Epithelial cell of esophagus (primary cell): Measurements from ENCODE around the gene CAPRIN1.

ENCODE experiments used
- DNase-seq: peaks from one replicate; pipeline ENCODE4 v3.0.0; 2010; ENCODE audit warnings: low read depth
- H3K4me3 ChIP-seq: 2 replicates; pipeline ENCODE4 v1.5.1; 2011; ENCODE audit warnings: mild to moderate bottlenecking, low read length, control low read depth
- TF ChIP-seq, protein P1 (sequence below): IDR thresholded peaks from 2 replicates; pipeline ENCODE4 v1.5.1; 2011; ENCODE audit warnings: low read depth, mild to moderate bottlenecking, low read length, control low read depth, inconsistent platforms; ENCODE audit not compliant: insufficient read depth; ENCODE audit errors: missing control alignments

Gene CAPRIN1

GRCh38 chr11:34145073-34145472, 93.5 kb downstream of the CAPRIN1 start:
- no peak overlapping the region for H3K4me3 ChIP-seq
- no peak for DNase-seq
- TF ChIP-seq, protein P1, sequence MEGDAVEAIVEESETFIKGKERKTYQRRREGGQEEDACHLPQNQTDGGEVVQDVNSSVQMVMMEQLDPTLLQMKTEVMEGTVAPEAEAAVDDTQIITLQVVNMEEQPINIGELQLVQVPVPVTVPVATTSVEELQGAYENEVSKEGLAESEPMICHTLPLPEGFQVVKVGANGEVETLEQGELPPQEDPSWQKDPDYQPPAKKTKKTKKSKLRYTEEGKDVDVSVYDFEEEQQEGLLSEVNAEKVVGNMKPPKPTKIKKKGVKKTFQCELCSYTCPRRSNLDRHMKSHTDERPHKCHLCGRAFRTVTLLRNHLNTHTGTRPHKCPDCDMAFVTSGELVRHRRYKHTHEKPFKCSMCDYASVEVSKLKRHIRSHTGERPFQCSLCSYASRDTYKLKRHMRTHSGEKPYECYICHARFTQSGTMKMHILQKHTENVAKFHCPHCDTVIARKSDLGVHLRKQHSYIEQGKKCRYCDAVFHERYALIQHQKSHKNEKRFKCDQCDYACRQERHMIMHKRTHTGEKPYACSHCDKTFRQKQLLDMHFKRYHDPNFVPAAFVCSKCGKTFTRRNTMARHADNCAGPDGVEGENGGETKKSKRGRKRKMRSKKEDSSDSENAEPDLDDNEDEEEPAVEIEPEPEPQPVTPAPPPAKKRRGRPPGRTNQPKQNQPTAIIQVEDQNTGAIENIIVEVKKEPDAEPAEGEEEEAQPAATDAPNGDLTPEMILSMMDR = no peak

- no peak overlapping the region for H3K4me3 ChIP-seq
- no peak for DNase-seq
- TF ChIP-seq, protein P1 = no peak
Measured at GRCh38 chr11:34145847-34146381, 94.4 kb downstream of the CAPRIN1 start.

GRCh38 chr11:34146411-34146810, 94.9 kb downstream of the CAPRIN1 start:
- TF ChIP-seq, protein P1 = no peak
- no peak for DNase-seq
- H3K4me3 ChIP-seq = no peak overlapping the region

- TF ChIP-seq, protein P1 = no peak
Measured at GRCh38 chr11:34146866-34147265, 95.3 kb downstream of the CAPRIN1 start.

GRCh38 chr11:34147581-34147980, 96.0 kb downstream of the CAPRIN1 start:
- H3K4me3 ChIP-seq = no peak overlapping the region
- TF ChIP-seq, protein P1 = no peak

More at GRCh38 chr11:34146866-34147265, 95.3 kb downstream of the CAPRIN1 start:
- no peak for DNase-seq
- no peak overlapping the region for H3K4me3 ChIP-seq

GRCh38 chr11:34148504-34149165, 97.1 kb downstream of the CAPRIN1 start:
- DNase-seq = no peak
- no peak overlapping the region for H3K4me3 ChIP-seq
- TF ChIP-seq, protein P1 = no peak

More at GRCh38 chr11:34147581-34147980, 96.0 kb downstream of the CAPRIN1 start:
- DNase-seq = no peak

- no peak overlapping the region for H3K4me3 ChIP-seq
- TF ChIP-seq, protein P1 = no peak
- no peak for DNase-seq
Measured at GRCh38 chr11:34149274-34149673, 97.7 kb downstream of the CAPRIN1 start.
